B cell (primary cell): ENCODE measurements around the gene TMEM131. TPM values are rescaled to one million over a fixed set of nuclear protein-coding genes. Genes with fewer than 3 reads are reported as not detected.

Experiments
- ATAC-seq: fragments of 200-7000 bp; cut with Tn5 transposase; one replicate; pipeline ENCODE4 v1.10.0; 2021; ENCODE audit warnings: low read depth, mild to moderate bottlenecking, moderate number of reproducible peaks, moderate library complexity
- CTCF ChIA-PET: fragments of 350-600 bp; sonication (Branson Sonifier 250); formaldehyde crosslinking; loops from one replicate; lab custom pipeline; 2021; ENCODE audit warnings: antibody characterized with exemption, inconsistent platforms; lab: Charles Lee
- POLR2A ChIA-PET: fragments of 350-600 bp; sonication (Branson Sonifier 250); formaldehyde crosslinking; loops from one replicate; lab custom pipeline; 2021; ENCODE audit warnings: antibody characterized with exemption; lab: Charles Lee
- DNase-seq: peaks from one replicate; pipeline ENCODE4 v3.0.0; 2013
- H2AFZ ChIP-seq: 2 replicates; pipeline ENCODE4 v1.6.1; 2012; ENCODE audit warnings: mild to moderate bottlenecking, low read depth, low read length; ENCODE audit not compliant: insufficient read depth, poor library complexity, severe bottlenecking
- H3K27ac ChIP-seq, 2 donors: 1 replicate in 1 of 2; 2 replicates in 1 of 2; pipeline ENCODE4 v1.5.1; 2012 to 2013; ENCODE audit warnings: low read length in 2 of 2, mild to moderate bottlenecking in 2 of 2, moderate library complexity in 1 of 2
- H3K27me3 ChIP-seq, 4 experiments: fragments of 200-600 bp in 1 of 4; sonication (generic) in 1 of 4; replicated peaks in 1 of 4; 1 replicate in 2 of 4; 2 replicates in 2 of 4; pipeline versions ENCODE4 v1.6.1 to v1.7.0; 2013 to 2016; ENCODE audit warnings: low read length in 3 of 4, mild to moderate bottlenecking in 2 of 4, mixed read lengths in 1 of 4, moderate library complexity in 1 of 4; ENCODE audit not compliant: insufficient read depth in 4 of 4, control insufficient read depth in 3 of 4; ENCODE audit errors: control extremely low read depth in 1 of 4
- H3K36me3 ChIP-seq, 2 experiments: replicated peaks in 1 of 2; 1 replicate in 1 of 2; 2 replicates in 1 of 2; pipeline versions ENCODE4 v1.6.1 to v1.7.1; 2013; ENCODE audit warnings: low read length in 1 of 2; ENCODE audit not compliant: insufficient read depth in 2 of 2, control insufficient read depth in 1 of 2; ENCODE audit errors: control extremely low read depth in 1 of 2, extremely low read depth in 1 of 2
- H3K4me1 ChIP-seq, 2 donors: fragments of 200-600 bp in 1 of 2; sonication (generic) in 1 of 2; 1 replicate in 1 of 2; 2 replicates in 1 of 2; pipeline versions ENCODE4 v1.5.1 to v1.6.1; 2013 to 2017; ENCODE audit warnings: low read length in 2 of 2; ENCODE audit not compliant: control insufficient read depth in 2 of 2, insufficient read depth in 2 of 2
- H3K4me2 ChIP-seq: replicated peaks from 2 replicates; pipeline ENCODE3; 2012; ENCODE audit warnings: mild to moderate bottlenecking, low read depth, low read length; ENCODE audit not compliant: poor library complexity, severe bottlenecking
- H3K4me3 ChIP-seq, 5 experiments: fragments of 200-600 bp in 1 of 5; sonication (generic) in 1 of 5; 1 replicate in 3 of 5; 2 replicates in 2 of 5; pipeline versions ENCODE4 v1.5.1 to v1.7.0; 2011 to 2016; ENCODE audit warnings: low read length in 4 of 5, mild to moderate bottlenecking in 4 of 5, low read depth in 2 of 5, control low read depth in 1 of 5, moderate library complexity in 1 of 5; ENCODE audit not compliant: insufficient read depth in 1 of 5; ENCODE audit errors: control extremely low read depth in 1 of 5, extremely low read depth in 1 of 5
- H3K79me2 ChIP-seq: fragments of 200-600 bp; sonication (generic); one replicate; pipeline ENCODE4 v1.6.0; 2016; ENCODE audit warnings: low read length; ENCODE audit not compliant: control insufficient read depth, insufficient read depth
- H3K9ac ChIP-seq: fragments of 200-600 bp; sonication (generic); 2 replicates; pipeline ENCODE4 v1.6.1; 2017; ENCODE audit warnings: mild to moderate bottlenecking, low read length, moderate library complexity
- H3K9me3 ChIP-seq, 3 donors: one replicate each; pipeline versions ENCODE4 v1.6.1 to v1.7.1; 2013; ENCODE audit warnings: low read length in 2 of 3; ENCODE audit not compliant: control insufficient read depth in 2 of 3, insufficient read depth in 1 of 3; ENCODE audit errors: control extremely low read depth in 1 of 3
- H4K20me1 ChIP-seq: 2 replicates; pipeline ENCODE4 v1.6.0; 2012; ENCODE audit warnings: mild to moderate bottlenecking, low read length; ENCODE audit not compliant: insufficient read depth, control insufficient read depth, poor library complexity, severe bottlenecking
- H3K27ac Mint-ChIP-seq: one replicate; pipeline ENCODE4 v1.8.0; 2021; ENCODE audit warnings: mixed read lengths
- H3K27me3 Mint-ChIP-seq: one replicate; pipeline ENCODE4 v1.8.0; 2021; ENCODE audit warnings: mixed read lengths
- H3K4me1 Mint-ChIP-seq: one replicate; pipeline ENCODE4 v1.8.0; 2021; ENCODE audit warnings: mixed read lengths
- H3K4me3 Mint-ChIP-seq: one replicate; pipeline ENCODE4 v1.8.0; 2021; ENCODE audit warnings: mixed read lengths
- H3K9me3 Mint-ChIP-seq: one replicate; pipeline ENCODE4 v1.8.0; 2022; ENCODE audit warnings: mixed read lengths; ENCODE audit not compliant: insufficient read depth
- CTCF ChIP-seq: fragments of 200-600 bp; IDR thresholded peaks from one replicate; pipeline ENCODE4 v1.8.0; 2022; ENCODE audit warnings: antibody characterized with exemption, mild to moderate bottlenecking
- EZH2 ChIP-seq: IDR thresholded peaks from 2 replicates; pipeline ENCODE4 v1.6.1; 2012; ENCODE audit warnings: borderline replicate concordance, low read depth, mild to moderate bottlenecking, moderate library complexity, low read length; ENCODE audit not compliant: insufficient read depth, poor library complexity, severe bottlenecking
- WGBS: methylation state at CpG from one replicate; pipeline ENCODE4 v1.1.5; 2013; ENCODE audit warnings: missing lambda C conversion rate; ENCODE audit not compliant: insufficient coverage; 5-methylcytosine and 5-hydroxymethylcytosine counted together
- intact Hi-C: fragments of 100-400 bp; cut with micrococcal nuclease; formaldehyde crosslinking; loops from one replicate; pipeline ENCODE4 v1.10.0; 2022
- polyA plus RNA-seq: library from polyadenylated mRNA; depleted of rRNA; stranded (reverse); fragments of >200 nt; gene quantifications from 2 replicates; pipeline ENCODE4 v1.2.3, GENCODE V29; 2012
- total RNA-seq, 2 donors: library from RNA; stranded (reverse); fragments of 120-200 nt in 1 of 2; gene quantifications; 1 replicate in 1 of 2; 2 replicates in 1 of 2; pipeline versions ENCODE4 v1.2.3 to v1.2.4, GENCODE V29; 2013 to 2022

Gene TMEM131
- total and polyA plus RNA-seq, 2 donors (not counting 1 experiment from before 2014, with no cell fraction given) = 24.3 to 101 TPM

- no peak overlapping the region for H3K4me2 ChIP-seq
- no peak overlapping the region for H2AFZ ChIP-seq
- no peaks in the 10 kb centered on the region for H3K36me3 ChIP-seq
- H3K9ac ChIP-seq = no peak overlapping the region
- 62% methylated on average over 3 of the region's 4 CpGs for WGBS
- no peaks in the 10 kb centered on the region for H3K4me1 ChIP-seq
- H3K27ac ChIP-seq = no peak overlapping the region
- ChIA-PET POLR2A (no interaction called here), CTCF (interaction anchor here (2.1 kb wide), 1 partner anchor 13 kb away, joined by 6 read pairs; no protein-coding TSS in a partner anchor)
- H4K20me1 ChIP-seq = no peaks in the 10 kb centered on the region
- H3K9me3 Mint-ChIP-seq = no peaks in the 10 kb centered on the region
- intact Hi-C loops = no loop called here
- no peaks in the 10 kb centered on the region for H3K4me1 Mint-ChIP-seq
- DNase-seq (no peak), ATAC-seq (no peak)
- H3K27me3 ChIP-seq = no peaks in the 10 kb centered on the region
- no peaks in the 10 kb centered on the region for H3K79me2 ChIP-seq
- no peak overlapping the region for H3K27ac Mint-ChIP-seq
- H3K27me3 Mint-ChIP-seq = no peaks in the 10 kb centered on the region
- TF ChIP-seq EZH2 = no peak
- no peak for TF ChIP-seq CTCF
- H3K9me3 ChIP-seq = peaks cover 0 to 15% (median 5%) of the 10 kb centered on the region in 3 donors
- no peak overlapping the region for H3K4me3 ChIP-seq
- H3K4me3 Mint-ChIP-seq = no peak overlapping the region
These were observed 269.3 kb downstream of the TMEM131 start for GRCh38 chr2:97726261-97727064.

- Histone ChIP-seq H3K27ac (no peak overlapping the region), H3K9ac (no peak overlapping the region), H3K79me2 (no peaks in the 10 kb centered on the region), H3K27me3 (no peaks in the 10 kb centered on the region), H3K4me2 (no peak overlapping the region), H3K36me3 (no peaks in the 10 kb centered on the region), H2AFZ (no peak overlapping the region), H3K4me1 (no peaks in the 10 kb centered on the region), H3K9me3 (peaks cover 0 to 9% (median 1%) of the 10 kb centered on the region in 3 donors), H3K4me3 (no peak overlapping the region), H4K20me1 (no peaks in the 10 kb centered on the region)
- no peak for ATAC-seq
- no peaks in the 10 kb centered on the region for H3K9me3 Mint-ChIP-seq
- whole genome bisulfite sequencing = 94% methylated on average over 30 of the region's 31 CpGs
- H3K4me3 Mint-ChIP-seq = no peak overlapping the region
- POLR2A ChIA-PET = no interaction called here
- H3K27me3 Mint-ChIP-seq = no peaks in the 10 kb centered on the region
- peaks cover 2% of the 10 kb centered on the region for H3K4me1 Mint-ChIP-seq
- intact Hi-C loops = no loop called here
- CTCF ChIA-PET = no interaction called here
- no peak for TF ChIP-seq EZH2
- no peak for TF ChIP-seq CTCF
- no peak for DNase-seq
- no peak overlapping the region for H3K27ac Mint-ChIP-seq
These were observed 270.6 kb downstream of the TMEM131 start for GRCh38 chr2:97724946-97725688.
